Limb (tissue), 2 donors: ENCODE data around the gene RASGRP2.

Experiments used
- DNase-seq, 2 donors: peaks; one replicate each; pipeline ENCODE4 v3.0.0-alpha.2; 2016; ENCODE audit errors: extremely low spot score in 2 of 2

Gene RASGRP2

DNA sequence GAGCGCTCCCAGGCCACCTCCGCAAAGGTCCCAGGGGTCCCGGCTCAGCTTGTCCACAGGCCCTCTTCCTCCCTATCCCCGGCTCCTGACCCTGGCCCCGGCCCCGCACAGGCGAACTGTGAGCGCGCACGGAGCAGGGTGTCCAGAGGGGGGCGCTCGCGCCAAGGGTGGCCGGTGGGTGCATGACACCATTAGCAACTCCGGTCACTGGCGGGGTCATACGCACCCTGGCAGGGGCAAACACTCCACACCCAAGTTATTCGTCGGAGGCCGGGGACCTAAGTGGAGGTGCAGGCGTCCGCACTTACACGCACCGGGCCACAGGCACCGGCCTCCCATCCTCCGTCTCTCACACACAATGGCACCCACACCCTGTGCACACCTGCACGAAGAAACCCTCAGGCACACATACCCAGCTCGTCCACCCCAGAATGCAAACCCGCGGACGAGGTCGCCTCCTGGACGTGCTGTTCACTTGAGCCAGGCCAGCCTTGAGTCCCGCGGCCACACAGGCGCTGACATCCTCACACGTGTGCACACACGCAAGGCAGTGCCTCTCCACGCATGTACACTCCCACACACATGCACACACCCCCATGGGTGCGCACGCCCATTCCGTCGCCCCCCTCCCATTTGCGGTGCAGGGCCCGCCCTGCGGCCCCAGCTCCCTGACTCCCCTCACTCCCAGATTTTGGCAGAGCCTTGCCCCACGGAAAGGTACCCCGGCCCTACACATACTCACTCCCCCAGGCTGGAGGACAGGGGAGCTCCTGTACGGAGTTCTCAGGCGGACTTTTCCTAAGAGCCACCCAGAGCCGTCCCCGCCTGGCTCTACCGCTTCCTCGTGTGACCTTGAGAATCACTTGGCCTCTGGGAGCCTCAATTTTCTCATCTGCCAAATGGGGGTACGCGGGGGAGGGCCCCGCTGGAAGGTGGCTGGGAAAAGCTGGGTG lies at the start of gene RASGRP2:
RASGRP2 (minus strand) TSS at position 552 of the 953 bp plus-strand sequence. CDS start 1,276 bp downstream, outside the sequence.
- peak in 1 of 2 donors; percentile 72 for DNase-seq

DNA sequence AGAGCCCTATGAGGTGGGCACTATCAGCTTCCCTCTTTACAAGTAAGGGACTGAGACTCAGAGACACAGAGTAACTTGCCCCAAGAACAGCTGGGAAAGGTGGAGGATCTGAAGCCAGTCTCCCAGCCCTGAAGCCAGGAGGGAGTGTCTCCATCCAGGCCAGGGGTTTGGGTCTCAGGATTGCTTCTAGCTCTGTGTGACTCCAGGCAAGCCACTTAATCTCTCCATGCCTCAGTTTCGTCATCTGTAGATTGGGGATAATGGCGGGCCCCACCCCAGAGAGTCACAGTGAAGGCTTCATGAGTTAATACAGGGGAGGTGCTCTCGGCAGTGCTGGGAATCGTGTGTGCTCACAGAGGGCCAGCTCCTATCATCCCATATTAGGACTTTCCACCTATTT lies 48.5 kb upstream of the RASGRP2 start:
- no peak for DNase-seq

DNA sequence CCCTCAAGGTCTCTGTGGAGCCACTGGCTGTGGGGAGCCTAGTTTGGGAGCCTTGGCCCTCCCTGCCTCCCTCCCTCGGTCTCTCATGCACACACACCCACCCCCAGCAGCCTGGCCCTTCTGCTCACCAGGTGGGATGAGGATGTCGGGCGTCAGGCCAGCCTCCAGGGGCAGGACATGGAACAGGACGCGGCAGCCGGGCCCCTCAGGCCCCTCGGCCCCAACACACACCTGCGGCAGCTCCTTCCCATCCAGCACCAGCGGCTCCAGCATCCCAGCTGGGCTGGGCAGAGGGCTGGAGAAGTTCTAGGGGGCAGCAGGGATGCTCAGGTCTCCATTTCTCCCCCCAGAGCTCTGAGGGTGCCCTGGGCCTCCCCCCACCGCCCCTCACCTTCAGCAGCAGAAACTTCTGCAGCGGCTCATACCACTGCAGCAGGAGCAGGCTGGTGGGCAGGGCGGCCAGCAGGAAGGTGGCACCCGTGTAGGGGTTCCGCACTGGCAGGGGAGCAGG lies 47.9 kb upstream of the RASGRP2 start:
- DNase-seq, result no peak

DNA sequence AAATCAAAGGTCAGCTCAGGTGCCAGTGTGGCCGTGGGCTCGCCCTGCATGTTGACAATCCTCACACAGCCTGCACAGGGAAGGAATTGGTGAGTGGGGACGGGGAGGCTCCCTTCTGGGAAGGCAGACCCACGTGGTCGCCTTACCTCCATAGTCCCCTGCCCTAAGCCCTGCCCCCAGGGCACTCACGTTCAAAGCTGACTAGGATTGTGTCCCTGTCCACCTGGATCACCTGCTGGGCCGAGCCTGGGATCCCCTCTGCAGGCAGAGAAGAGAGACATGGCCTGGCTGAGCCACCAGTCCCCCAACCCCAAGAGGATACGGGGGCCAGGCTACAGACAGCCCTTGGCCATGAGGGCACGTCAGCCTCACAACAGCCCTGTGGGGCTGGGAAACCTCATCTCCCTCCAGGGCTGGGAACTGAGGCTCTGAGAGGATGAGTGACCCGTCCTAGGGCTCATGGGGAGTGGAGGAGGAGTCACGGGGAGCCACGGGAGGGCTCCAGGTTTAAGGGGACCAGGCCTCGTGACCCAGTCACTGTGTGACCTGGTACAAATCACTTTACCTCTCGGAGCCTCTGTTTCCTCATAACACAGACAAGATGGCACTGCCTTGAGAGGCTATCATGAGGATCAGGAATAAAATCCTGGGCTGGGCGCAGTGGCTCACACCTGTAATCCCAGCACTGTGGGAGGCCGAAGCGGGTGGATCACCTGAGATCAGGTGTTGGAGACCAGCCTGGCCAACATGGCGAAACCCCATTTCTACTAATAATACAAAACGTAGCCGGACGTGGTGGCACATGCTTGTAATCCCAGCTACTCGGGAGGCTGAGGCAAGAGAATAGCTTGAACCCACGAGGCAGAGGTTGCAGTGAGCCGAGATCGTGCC lies 46.5 kb upstream of the RASGRP2 start:
- DNase-seq, result no peak

DNA sequence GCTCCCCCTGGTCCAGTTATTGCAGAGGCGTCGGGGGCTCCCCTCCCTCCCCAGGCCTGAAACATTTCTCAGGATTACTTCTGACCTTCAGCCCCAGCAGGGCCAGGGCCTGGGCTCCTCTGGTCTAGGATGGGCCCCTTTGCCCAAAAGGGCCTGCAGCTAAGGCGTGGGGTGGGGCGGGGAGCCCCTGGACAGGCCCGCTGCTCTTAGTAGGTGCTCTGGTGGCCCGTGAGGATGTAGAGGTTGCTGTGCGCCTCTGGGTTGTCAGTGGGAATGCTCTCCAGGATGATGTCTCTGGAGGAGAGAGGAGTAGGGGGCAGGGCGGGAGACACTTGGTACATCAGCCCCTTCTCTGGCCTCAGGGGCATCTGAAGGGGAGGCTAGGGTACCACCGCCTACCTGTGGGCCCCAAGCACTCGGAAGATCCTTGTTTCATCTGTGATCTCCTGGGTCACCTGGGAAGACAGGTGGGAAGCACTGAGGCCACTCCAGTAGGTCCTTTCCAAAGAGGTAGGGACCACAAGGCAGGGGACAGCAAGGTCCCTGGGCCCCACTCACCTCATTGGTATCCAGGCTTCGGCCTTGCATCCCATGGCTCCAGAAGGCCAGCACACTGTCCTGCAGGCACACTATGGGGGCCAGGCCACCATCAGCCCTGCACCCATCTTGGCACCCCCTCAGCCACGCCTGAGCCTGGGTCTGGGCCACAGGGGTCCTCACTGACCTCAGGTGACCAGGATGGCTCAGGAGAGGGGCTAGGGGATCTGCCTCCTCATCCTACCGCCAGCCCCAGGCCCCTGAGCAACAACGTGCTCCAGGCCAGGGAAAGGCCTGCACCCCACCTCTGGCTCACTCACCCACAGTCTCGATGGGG lies 45.6 kb upstream of the RASGRP2 start:
- no peak for DNase-seq

DNA sequence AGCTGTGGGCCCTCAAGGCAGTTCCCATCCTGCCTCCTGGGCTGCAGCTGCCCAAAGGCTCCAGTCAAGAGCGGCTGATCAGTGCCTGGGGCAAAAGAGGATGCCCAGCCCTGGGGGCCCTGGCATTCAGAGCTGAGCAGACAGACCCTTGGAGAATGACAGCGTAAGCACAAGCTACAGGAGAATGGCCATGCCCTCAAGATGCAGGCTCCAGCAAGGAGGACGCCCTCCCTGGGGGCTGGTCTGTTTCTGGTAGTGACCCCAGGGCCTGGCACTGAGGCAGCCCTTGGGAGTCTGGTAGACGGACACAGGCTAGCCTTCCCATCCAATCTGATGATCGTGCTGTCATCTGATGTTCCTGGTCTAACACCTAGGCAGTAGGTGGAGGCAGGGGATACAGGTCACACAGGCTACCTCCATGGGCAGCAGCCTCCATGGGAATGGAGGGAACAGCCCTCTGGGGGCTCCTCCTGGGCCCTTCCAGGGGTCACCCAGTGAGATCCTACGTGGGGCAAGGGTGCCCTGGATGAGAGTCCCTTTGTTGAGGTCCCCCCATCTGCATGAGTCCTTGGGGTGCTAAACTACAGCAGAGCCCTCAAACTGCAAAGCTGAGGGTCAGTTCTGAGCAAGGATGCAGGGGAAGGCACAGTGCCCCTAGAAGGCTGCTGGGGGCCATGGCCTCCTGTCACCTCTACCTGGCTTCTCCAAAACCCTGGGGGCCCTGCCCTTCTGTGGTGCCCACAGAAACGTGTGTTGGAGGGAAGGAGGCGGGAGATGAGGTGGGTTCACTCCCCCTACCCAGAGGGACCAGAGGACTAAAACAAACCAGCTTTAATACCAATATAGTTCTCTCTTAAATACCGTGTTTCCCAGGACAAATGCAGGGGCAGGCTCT lies 44.6 kb upstream of the RASGRP2 start:
- DNase-seq, result peak in 1 of 2 donors; percentile 25

DNA sequence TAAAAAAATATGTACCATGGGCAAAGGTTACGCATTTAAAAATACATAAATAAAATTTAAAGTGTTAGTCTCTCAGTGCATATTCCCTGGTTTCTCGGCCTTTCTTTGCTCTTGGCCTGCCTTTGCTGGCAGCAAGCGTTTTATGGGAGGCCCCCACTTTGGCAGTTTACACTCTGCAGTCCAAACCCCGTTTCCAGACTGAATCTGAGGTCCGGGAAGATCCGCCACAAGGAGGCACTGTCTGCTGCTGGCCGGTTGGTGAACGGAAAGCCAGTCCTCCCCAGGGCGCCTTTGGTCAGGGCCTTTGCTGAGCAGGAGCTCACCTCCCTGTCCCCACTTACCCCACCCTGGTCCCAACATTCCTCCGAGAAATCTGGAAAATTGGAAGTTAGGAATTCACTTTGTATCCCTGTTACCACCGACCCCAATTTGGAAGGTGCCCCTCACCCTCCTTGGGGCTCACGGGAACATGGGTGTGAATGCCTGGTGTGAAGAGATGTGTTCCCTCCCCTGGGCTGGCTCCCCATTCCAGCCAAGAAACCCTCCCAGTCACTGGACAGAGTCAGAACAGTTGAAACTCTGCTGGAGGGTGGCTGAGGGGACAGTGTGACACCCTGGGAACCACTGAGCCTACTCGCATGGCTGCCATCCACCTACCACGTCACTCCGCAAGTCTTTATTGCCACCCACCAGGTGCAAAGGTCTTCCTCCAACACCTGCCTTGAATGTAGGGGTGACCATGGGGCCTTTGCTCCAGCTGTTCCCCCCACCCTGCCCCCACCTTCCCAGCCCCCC lies 43.8 kb upstream of the RASGRP2 start:
- peak in 1 of 2 donors; percentile 65 for DNase-seq

DNA sequence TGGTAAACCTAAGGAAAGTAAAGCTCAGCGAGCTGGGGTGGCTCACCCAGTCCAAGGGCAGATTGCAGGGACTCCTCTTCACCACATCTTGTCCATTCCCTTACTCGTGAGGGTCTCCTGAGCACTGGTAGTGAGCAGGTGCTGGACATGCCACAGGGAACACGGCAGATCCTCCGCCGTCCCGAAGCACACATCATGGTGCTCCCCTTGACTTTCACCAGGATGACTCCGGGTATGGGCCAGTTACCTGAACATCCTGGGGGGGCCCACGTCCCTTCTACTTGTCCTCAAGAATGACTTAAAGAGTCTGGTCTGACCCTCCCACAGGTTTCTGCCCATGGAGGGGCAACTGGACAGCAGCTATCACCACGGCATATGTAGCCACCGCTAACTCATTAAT lies 42.4 kb upstream of the RASGRP2 start:
- no peak for DNase-seq

DNA sequence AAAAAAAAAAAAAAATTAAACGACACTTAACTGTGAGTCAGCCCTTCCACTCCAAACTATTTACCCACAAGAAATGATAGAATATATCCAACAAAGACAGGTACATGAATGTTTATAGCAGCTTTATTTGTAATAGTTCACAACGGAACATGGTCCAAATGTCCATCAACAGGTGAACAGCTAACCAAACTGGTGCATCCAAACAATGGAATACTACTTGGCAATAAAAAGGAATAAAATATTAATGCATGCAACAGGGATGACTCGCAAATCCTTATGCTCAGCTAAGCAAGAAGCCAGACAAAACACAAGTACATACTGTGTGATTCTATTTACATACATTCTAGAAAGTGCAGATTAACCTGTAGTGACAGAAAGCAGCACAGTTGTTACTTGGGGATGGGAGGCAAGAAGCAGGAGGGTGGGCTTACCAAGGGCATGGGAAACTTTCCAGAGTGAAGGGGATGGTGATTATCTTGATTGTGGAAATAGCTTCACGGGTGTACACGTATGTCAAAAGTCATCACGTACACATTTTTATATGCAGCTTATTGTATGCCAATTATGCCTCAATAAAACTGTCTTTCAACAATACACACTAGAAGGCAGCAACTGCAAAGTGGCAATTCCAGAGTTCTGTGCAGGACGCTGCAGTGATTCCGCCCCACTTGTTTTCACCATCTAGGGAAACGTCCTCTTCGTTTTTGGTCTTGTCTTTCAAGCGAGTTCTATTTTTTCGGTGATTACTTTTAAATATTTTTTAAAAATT lies 41.1 kb upstream of the RASGRP2 start:
- DNase-seq, result no peak

DNA sequence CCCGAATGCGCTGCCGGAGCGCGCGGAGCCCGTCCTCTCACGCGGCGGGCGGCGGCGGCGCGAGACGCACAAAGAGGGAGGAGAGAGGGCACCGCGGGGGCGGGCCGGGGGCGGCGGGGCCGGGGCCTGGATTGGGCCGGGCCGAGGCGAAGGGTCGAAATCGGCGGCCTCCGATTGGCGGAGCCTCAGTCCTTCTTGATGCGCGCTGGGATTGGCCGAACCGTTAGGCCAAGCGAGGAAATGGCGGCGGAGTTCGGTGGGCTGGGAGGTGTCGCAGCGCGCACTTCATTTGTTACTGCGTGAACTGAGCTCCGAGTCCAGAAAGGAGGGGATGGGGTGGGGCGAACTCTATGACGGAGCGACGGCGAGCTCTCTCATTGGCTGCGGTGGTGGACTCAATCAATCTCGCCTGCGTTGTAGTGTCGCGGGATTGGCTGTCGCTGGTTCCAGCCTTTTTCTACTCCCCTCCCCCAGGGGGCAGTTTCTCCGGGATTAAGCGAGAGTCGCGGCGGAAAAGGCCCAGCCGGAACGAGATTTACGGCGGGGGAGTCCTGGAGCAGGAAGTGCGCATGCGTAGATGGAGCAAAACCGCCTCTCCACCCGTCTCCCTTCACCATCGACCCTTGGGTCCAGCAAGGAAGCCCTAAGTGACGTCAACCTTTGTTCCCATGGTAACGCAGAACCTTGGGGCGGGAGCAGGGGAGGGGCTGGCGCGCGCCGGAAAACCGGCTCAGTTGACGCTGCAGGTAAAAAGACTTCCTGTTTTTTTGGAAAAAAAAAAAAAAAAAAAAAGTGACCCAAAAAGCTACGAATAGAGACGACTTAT lies 34.7 kb upstream of the RASGRP2 start, which contains the start of gene SF1:
SF1 (minus strand) TSS at position 70 of the 826 bp plus-strand sequence. CDS start 150 bp downstream, outside the sequence.
- DNase-seq, result peak; percentile 99 to 100

DNA sequence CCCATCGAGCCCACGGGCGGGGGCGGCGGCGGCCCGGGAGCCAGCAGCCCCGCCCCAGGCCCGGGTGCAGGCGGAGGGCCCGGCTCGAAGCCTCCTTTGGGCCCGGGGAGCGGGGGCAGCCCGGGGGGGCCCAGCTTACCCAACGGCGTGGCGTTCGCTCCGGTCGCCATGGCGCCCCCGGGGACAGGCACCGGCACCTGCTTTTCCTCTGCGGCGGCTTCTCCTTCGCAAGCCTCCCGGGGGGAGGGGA lies 34.2 kb upstream of the RASGRP2 start:
- DNase-seq, result no peak

DNA sequence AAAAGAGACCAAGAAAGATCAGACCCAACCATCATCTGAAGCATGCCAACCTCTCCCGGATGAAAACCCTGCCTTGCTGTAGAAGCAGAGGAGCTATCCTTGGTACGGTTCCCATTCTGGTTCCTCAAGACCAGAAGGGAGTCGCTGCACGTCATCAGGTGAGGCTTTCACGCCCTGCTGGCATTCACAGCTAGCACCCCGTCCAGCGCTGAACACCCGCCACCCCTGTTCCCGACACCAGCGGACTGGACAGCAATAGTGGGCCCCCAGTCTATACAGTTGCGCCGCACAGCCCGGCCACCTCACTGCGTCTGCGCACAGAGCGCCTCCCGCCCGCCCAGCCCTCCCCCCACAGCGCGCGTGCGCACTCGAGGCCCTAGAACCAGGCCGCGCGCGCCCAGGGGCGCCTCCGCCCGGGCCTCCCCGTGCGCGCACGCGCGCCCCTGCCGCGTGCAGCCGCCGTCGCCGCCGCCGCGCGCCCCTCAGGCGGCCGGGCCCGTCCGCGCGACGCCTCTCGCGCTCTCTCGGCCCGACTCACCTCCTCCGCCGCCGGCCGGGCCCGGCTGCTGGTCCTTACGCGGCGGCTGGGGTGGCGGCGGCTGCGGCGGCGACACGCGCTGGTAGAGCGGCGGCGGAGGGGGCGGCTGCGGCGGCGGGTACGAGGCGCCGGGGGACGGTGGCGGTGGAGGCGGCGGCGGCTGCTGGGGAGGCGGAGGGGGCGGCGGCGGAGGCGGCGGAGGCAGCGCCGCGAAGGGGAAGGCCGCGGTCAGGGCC lies 33.7 kb upstream of the RASGRP2 start:
- DNase-seq, result peak; percentile 88 to 93

DNA sequence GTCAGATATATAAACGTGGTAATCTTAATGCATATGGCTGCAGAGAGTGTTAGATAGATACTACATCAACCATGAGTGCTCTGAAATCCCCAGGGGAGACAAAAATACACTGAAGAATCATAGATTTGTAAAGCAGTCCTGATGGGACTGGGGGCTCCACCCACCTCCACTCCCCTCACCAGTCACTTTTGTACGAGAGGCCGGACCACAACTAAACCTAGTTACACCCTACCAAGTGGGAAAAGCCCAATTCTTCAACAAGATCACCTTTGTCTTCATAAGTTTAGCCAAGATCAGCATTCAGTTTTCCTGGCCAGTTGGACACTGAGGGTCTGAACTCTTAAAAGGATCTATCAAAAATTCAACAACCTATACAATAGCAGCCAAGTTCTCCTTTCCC lies 32.9 kb upstream of the RASGRP2 start:
- no peak for DNase-seq

DNA sequence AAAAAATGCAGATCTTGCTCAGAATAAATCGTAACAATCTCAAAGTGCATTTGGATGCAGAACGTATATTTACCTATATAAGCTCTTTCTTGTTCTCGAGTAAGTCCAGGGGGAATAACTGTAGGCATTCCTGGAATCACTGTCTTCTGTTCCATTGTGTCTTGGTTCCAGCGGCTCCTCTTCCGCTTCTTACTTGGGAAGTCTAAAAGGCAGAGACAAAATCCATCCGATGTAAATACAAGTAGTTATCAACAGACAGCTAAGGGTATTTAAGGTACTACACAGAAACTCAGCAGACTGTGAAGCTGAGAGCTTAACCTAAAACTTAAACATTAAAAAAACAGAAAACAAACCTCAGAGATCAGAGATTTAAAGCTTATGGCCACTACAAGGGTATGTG lies 32.5 kb upstream of the RASGRP2 start:
- DNase-seq, result no peak

DNA sequence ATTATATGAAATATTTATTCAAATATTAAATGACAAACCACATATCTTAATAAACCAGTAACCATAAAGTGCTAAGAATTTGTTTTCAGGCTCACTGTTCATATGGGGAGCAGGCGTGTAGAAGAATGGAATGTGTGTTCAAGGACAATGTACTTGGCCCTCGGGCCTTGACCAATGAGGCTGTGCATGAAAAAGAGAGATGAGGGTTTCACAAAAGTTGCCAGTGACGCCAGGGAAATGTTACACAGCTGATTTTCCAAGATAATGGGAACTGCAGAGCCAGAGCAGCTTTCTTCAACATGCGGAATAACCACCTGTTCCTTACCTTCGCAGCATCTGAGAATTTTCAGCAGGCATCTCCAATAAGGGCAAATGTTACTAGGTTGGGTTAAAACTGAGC lies 30.2 kb upstream of the RASGRP2 start:
- DNase-seq, result no peak

DNA sequence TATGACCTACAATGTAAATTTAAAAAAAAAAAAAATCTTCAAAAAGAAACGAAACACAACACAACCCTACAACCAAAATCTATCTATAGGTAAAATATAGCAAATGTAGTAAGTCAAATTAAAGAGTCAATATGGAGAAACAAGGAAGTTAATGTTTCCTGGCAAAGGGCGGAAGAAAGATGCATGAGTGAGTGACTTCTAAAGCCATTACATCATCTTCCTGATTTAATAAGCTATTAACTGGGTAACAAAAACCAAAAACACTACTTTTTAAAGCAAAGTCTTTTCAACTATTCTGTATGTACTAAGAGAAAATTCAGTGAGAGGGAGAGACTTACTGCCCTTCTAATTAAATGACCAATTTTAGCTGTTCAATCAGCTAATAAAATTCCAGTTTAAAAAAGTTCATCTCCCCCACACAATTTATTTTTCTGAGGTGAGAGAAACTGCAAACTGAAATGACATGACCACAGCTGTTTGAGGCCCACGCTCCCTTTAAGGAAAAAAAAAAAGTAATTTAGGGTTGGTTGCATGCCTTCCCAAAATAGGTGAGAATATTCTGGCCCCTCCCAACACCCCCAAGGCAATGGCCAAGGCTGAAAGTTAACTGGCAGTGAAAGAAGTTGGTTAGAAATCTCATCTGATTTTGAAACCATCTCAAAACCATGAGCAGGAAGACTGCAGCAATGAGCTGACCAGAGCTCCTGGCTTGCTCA lies 28.5 kb upstream of the RASGRP2 start:
- DNase-seq, result no peak
